ENCODE results near the gene RMI2.

The RMI2 gene

GRCh38 chr16:11309895-11310633 lies 35.2 kb upstream of the RMI2 start:
- Histone ChIP-seq H2BK120ac (ENCODE audit: insufficient read depth, low read length, poor library complexity) (no peak overlapping the region), H2AK5ac (ENCODE audit: low read length) (no peak overlapping the region), H3K18ac (ENCODE audit: low read length) (no peak overlapping the region), H2BK12ac (ENCODE audit: low read length) (peak overlapping the region; percentile 1), H3K79me1 (ENCODE audit: low read length) (peaks cover 21% of the 10 kb centered on the region), H4K8ac (ENCODE audit: low read depth, low read length) (no peak overlapping the region), H3K4me3 (ENCODE audit: low read depth, low read length) (no peak overlapping the region), H2BK5ac (ENCODE audit: low read depth, low read length, poor library complexity) (no peak overlapping the region), H3K9me3 (ENCODE audit: insufficient read depth, low read depth, low read length) (no peaks in the 10 kb centered on the region), H3K23ac (ENCODE audit: low read length) (no peak overlapping the region), H3K14ac (ENCODE audit: low read length) (no peak overlapping the region), H3K9ac (ENCODE audit: low read length) (no peak overlapping the region), H3K27me3 (ENCODE audit: insufficient read depth, low read length) (no peaks in the 10 kb centered on the region), H3K79me2 (ENCODE audit: control insufficient read depth, insufficient read depth, low read length, poor library complexity) (peaks cover 2% of the 10 kb centered on the region), H2AFZ (ENCODE audit: insufficient read depth, low read length, poor library complexity) (no peak overlapping the region), H4K12ac (ENCODE audit: low read depth, low read length) (no peak overlapping the region), H3K4me2 (ENCODE audit: low read length) (no peak overlapping the region), H3K4me1 (ENCODE audit: control insufficient read depth in 1 of 2, insufficient read depth in 2 of 2, low read length in 2 of 2) (peaks cover 25 to 33% of the 10 kb centered on the region in 2 experiments), H3K4ac (ENCODE audit: low read depth, low read length) (no peak overlapping the region), H3K27ac (ENCODE audit: low read depth, low read length) (no peak overlapping the region), H4K91ac (ENCODE audit: low read depth, low read length) (no peak overlapping the region), H3K36me3 (ENCODE audit: control insufficient read depth in 1 of 2, insufficient read depth in 2 of 2, low read length in 2 of 2) (no peaks in the 10 kb centered on the region)
- no peak for DNase-seq
- no CpG with 5 or more reads among the region's 9 CpGs for WGBS (ENCODE audit: extremely low coverage, insufficient coverage, insufficient read length)

DNA sequence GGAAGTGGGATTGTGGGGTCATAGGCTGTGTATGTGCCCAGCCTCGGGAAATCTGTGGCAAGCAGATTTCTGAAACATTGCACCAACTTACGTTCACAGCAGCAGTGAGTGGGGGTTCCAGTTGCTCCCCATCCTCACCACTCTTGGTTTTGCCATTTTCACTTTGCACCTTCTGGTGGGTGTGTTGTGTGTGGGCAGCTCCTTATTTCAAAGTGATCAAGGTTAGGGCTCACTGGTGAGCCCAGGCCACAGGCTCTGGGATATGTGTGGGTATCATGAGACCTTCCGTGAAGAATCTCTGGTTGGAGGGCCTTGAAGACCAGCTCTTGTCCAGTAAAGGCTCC lies 34.7 kb upstream of the RMI2 start:
- Histone ChIP-seq H2AK5ac (ENCODE audit: low read length) (no peak overlapping the region), H3K36me3 (ENCODE audit: control insufficient read depth in 1 of 2, insufficient read depth in 2 of 2, low read length in 2 of 2) (no peaks in the 10 kb centered on the region), H3K79me2 (ENCODE audit: control insufficient read depth, insufficient read depth, low read length, poor library complexity) (peaks cover 2% of the 10 kb centered on the region), H3K27ac (ENCODE audit: low read depth, low read length) (no peak overlapping the region), H3K4me1 (ENCODE audit: control insufficient read depth in 1 of 2, insufficient read depth in 2 of 2, low read length in 2 of 2) (peaks cover 27 to 37% of the 10 kb centered on the region in 2 experiments), H2BK120ac (ENCODE audit: insufficient read depth, low read length, poor library complexity) (no peak overlapping the region), H2BK12ac (ENCODE audit: low read length) (peak overlapping the region; percentile 7), H3K4me3 (ENCODE audit: low read depth, low read length) (no peak overlapping the region), H3K79me1 (ENCODE audit: low read length) (peaks cover 23% of the 10 kb centered on the region), H2BK5ac (ENCODE audit: low read depth, low read length, poor library complexity) (no peak overlapping the region), H3K4ac (ENCODE audit: low read depth, low read length) (no peak overlapping the region), H4K91ac (ENCODE audit: low read depth, low read length) (peak overlapping the region; percentile 21), H2AFZ (ENCODE audit: insufficient read depth, low read length, poor library complexity) (no peak overlapping the region), H4K12ac (ENCODE audit: low read depth, low read length) (no peak overlapping the region), H3K27me3 (ENCODE audit: insufficient read depth, low read length) (no peaks in the 10 kb centered on the region), H3K4me2 (ENCODE audit: low read length) (no peak overlapping the region), H3K9ac (ENCODE audit: low read length) (no peak overlapping the region), H3K14ac (ENCODE audit: low read length) (no peak overlapping the region), H3K18ac (ENCODE audit: low read length) (no peak overlapping the region), H3K23ac (ENCODE audit: low read length) (no peak overlapping the region), H3K9me3 (ENCODE audit: insufficient read depth, low read depth, low read length) (no peaks in the 10 kb centered on the region), H4K8ac (ENCODE audit: low read depth, low read length) (no peak overlapping the region)
- no CpG with 5 or more reads among the region's 3 CpGs for WGBS (ENCODE audit: extremely low coverage, insufficient coverage, insufficient read length)
- no peak for DNase-seq

DNA sequence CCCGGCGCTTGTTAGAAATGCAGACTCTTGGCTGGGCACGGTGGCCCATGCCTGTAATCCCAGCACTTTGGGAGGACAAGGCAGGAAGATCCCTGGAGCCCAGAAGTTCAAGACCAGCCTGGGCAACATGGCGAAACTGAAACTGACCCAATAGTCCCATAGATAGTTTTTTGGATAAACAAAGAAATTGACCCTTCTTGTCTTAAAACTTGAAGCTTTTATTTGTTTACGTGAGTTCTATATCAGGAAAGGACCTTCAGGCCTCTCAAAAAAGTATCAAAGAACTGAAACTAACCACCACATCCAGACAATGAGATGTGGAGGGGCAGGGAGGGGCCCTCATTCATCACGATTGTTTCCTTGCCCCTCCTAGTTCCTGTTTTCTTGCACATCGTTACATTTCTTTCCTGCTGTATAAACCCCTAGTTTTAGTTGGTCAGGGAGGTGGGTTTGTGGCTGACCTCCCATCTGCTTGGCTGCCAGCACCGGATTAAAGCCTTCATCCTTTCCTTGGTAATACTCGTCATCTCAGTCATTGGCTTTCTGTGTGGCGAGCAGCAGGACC lies 34.2 kb upstream of the RMI2 start:
- H2BK120ac ChIP-seq (ENCODE audit: insufficient read depth, low read length, poor library complexity) = no peak overlapping the region

DNA sequence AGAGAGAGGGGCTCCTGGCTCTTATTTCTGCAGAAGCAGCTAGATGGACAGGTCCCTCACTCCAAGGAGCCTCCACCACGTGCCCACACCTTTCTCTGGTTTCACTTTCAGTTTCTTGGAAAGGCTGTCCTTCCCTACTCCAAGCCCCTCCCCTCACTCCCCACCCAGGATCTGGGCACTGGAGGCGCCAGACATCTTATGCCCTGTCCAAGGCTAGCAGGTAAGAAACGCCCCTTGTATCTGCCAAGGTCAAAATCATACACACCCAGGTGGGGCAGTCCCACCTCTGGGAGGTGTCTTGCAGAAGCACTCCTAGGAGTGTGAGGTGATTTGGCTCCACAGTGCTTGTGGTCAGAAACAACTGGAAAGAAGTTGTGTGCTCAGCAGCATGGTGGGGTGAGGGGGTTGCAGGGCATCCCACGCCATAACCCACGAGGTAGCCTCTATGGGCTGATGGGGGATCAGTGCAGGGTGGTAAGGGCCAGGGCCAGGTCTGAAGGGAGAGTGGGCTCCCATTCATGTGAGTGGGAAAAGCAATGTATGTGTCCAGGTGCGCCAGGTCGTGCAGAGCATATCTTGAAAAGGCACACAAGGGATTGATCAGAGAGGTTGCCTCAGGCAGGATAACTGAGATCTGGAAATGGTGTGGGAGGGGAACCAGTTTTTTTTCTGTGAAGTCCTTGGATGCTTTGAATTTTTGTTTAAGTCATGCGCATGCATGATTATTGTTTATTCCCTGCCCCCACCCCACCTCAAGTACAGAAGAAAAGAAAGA lies 32.4 kb upstream of the RMI2 start:
- peaks cover 36% of the 10 kb centered on the region for H3K79me1 ChIP-seq (ENCODE audit: low read length)
- peak overlapping the region; percentile 74 for H4K91ac ChIP-seq (ENCODE audit: low read depth, low read length)
- H3K23ac ChIP-seq (ENCODE audit: low read length) = no peak overlapping the region
- H3K14ac ChIP-seq (ENCODE audit: low read length) = peak overlapping the region; percentile 32
- H3K79me2 ChIP-seq (ENCODE audit: control insufficient read depth, insufficient read depth, low read length, poor library complexity) = peaks cover 4% of the 10 kb centered on the region
- H4K12ac ChIP-seq (ENCODE audit: low read depth, low read length) = no peak overlapping the region
- peak overlapping the region; percentile 30 for H2AFZ ChIP-seq (ENCODE audit: insufficient read depth, low read length, poor library complexity)
- H3K27ac ChIP-seq (ENCODE audit: low read depth, low read length) = peak overlapping the region; percentile 95
- no peaks in the 10 kb centered on the region for H3K9me3 ChIP-seq (ENCODE audit: insufficient read depth, low read depth, low read length)
- H4K8ac ChIP-seq (ENCODE audit: low read depth, low read length) = peak overlapping the region; percentile 68
- no peak overlapping the region for H3K4me3 ChIP-seq (ENCODE audit: low read depth, low read length)
- no CpG with 5 or more reads among the region's 8 CpGs for whole genome bisulfite sequencing (ENCODE audit: extremely low coverage, insufficient coverage, insufficient read length)
- H3K4me1 ChIP-seq (ENCODE audit: control insufficient read depth in 1 of 2, insufficient read depth in 2 of 2, low read length in 2 of 2) = peaks cover 36 to 51% of the 10 kb centered on the region in 2 experiments
- H2BK12ac ChIP-seq (ENCODE audit: low read length) = peak overlapping the region; percentile 20
- H3K18ac ChIP-seq (ENCODE audit: low read length) = peak overlapping the region; percentile 9
- H2BK120ac ChIP-seq (ENCODE audit: insufficient read depth, low read length, poor library complexity) = peak overlapping the region; percentile 81
- peak; percentile 70 to 90 for DNase-seq
- no peak overlapping the region for H3K9ac ChIP-seq (ENCODE audit: low read length)
- no peak overlapping the region for H3K4ac ChIP-seq (ENCODE audit: low read depth, low read length)
- H3K36me3 ChIP-seq (ENCODE audit: control insufficient read depth in 1 of 2, insufficient read depth in 2 of 2, low read length in 2 of 2) = no peaks in the 10 kb centered on the region
- no peaks in the 10 kb centered on the region for H3K27me3 ChIP-seq (ENCODE audit: insufficient read depth, low read length)
- H2AK5ac ChIP-seq (ENCODE audit: low read length) = peak overlapping the region; percentile 32
- H3K4me2 ChIP-seq (ENCODE audit: low read length) = peak overlapping the region; percentile 46
- H2BK5ac ChIP-seq (ENCODE audit: low read depth, low read length, poor library complexity) = peak overlapping the region; percentile 41

More for the DNA sequence above, 34.2 kb upstream of the RMI2 start:
- Histone ChIP-seq H3K23ac (ENCODE audit: low read length) (no peak overlapping the region), H3K36me3 (ENCODE audit: control insufficient read depth in 1 of 2, insufficient read depth in 2 of 2, low read length in 2 of 2) (no peaks in the 10 kb centered on the region), H3K27me3 (ENCODE audit: insufficient read depth, low read length) (no peaks in the 10 kb centered on the region), H2BK12ac (ENCODE audit: low read length) (peak overlapping the region; percentile 75), H4K12ac (ENCODE audit: low read depth, low read length) (no peak overlapping the region), H2AFZ (ENCODE audit: insufficient read depth, low read length, poor library complexity) (no peak overlapping the region), H3K4me3 (ENCODE audit: low read depth, low read length) (no peak overlapping the region), H3K79me1 (ENCODE audit: low read length) (peaks cover 28% of the 10 kb centered on the region), H2AK5ac (ENCODE audit: low read length) (no peak overlapping the region), H3K18ac (ENCODE audit: low read length) (no peak overlapping the region), H3K9me3 (ENCODE audit: insufficient read depth, low read depth, low read length) (no peaks in the 10 kb centered on the region), H3K79me2 (ENCODE audit: control insufficient read depth, insufficient read depth, low read length, poor library complexity) (peaks cover 4% of the 10 kb centered on the region), H3K9ac (ENCODE audit: low read length) (no peak overlapping the region), H2BK5ac (ENCODE audit: low read depth, low read length, poor library complexity) (no peak overlapping the region), H3K4ac (ENCODE audit: low read depth, low read length) (no peak overlapping the region), H3K4me2 (ENCODE audit: low read length) (no peak overlapping the region), H3K4me1 (ENCODE audit: control insufficient read depth in 1 of 2, insufficient read depth in 2 of 2, low read length in 2 of 2) (peaks cover 30 to 42% of the 10 kb centered on the region in 2 experiments), H4K8ac (ENCODE audit: low read depth, low read length) (no peak overlapping the region), H4K91ac (ENCODE audit: low read depth, low read length) (peak overlapping the region; percentile 21), H3K27ac (ENCODE audit: low read depth, low read length) (no peak overlapping the region), H3K14ac (ENCODE audit: low read length) (no peak overlapping the region)
- no peak for DNase-seq
- WGBS (ENCODE audit: extremely low coverage, insufficient coverage, insufficient read length) = no CpG with 5 or more reads among the region's 10 CpGs

All from trophoblast cell (in vitro differentiated cells and primary cell).